ENCODE data around the gene PTPRN2.

DNA sequence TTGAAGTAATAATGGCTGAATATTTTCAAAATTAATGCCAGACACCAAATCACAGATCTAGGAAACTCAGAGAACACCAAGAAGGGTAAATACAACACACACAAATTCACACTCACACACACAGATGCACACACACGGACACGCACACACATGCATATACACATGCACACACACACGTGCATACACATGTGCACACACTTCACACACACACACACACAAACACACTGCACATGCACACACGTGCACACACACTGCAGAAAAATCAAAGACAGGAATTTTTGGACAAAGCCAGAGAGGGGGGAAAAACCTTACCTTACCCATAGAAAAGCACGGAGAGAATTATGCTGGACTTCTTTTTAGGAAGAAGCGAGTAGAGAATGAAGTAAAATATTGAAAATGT, 547.4 kb downstream of the PTPRN2 start:
- TF ChIP-seq POLR2AphosphoS5 (IDR thresholded peaks at IDR 0.05; ENCODE audit: insufficient read depth, low read depth, low read length) (no peak), POLR2A (IDR thresholded peaks at IDR 0.05; ENCODE audit: low read depth, low read length) (no peak), EZH2 (IDR thresholded peaks at IDR 0.05; ENCODE audit: borderline replicate concordance, low read depth, low read length, severe bottlenecking) (no peak), MYC (IDR thresholded peaks at IDR 0.05; ENCODE audit: low read depth, low read length) (no peak), GATA2 (IDR thresholded peaks at IDR 0.05; ENCODE audit: insufficient read depth, insufficient read length, low read depth, low read length) (no peak)
- TF ChIP-seq, protein P1, sequence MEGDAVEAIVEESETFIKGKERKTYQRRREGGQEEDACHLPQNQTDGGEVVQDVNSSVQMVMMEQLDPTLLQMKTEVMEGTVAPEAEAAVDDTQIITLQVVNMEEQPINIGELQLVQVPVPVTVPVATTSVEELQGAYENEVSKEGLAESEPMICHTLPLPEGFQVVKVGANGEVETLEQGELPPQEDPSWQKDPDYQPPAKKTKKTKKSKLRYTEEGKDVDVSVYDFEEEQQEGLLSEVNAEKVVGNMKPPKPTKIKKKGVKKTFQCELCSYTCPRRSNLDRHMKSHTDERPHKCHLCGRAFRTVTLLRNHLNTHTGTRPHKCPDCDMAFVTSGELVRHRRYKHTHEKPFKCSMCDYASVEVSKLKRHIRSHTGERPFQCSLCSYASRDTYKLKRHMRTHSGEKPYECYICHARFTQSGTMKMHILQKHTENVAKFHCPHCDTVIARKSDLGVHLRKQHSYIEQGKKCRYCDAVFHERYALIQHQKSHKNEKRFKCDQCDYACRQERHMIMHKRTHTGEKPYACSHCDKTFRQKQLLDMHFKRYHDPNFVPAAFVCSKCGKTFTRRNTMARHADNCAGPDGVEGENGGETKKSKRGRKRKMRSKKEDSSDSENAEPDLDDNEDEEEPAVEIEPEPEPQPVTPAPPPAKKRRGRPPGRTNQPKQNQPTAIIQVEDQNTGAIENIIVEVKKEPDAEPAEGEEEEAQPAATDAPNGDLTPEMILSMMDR (IDR thresholded peaks at IDR 0.05; ENCODE audit: extremely low read depth in 1 of 2, insufficient read depth in 1 of 2, low read depth in 1 of 2, low read length in 2 of 2): no peak
- TF ChIP-seq, protein P2, sequence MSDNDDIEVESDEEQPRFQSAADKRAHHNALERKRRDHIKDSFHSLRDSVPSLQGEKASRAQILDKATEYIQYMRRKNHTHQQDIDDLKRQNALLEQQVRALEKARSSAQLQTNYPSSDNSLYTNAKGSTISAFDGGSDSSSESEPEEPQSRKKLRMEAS (IDR thresholded peaks at IDR 0.05; ENCODE audit: insufficient read depth, insufficient read length): no peak

Data from endothelial cell of umbilical vein (primary cell).